ENCODE measurements around the gene CTTNBP2NL.

CTTNBP2NL gene

GRCh38 chr1:112402682-112403643 lies 6.9 kb downstream of the CTTNBP2NL start:
- ChIA-PET POLR2A (interaction anchor here (0.7 kb wide), 1 partner anchor 59 kb away, joined by 3 read pairs; no protein-coding TSS in a partner anchor), CTCF (interaction anchor here (0.9 kb wide), 1 partner anchor 12 kb away, joined by 3 read pairs; no protein-coding TSS in a partner anchor)
- TF ChIP-seq PKNOX1 (IDR thresholded peaks at IDR 0.05) (no peak), FOXA1 (IDR thresholded peaks at IDR 0.05) (no peak), TARDBP (IDR thresholded peaks at IDR 0.05) (no peak), NFRKB (IDR thresholded peaks at IDR 0.05) (no peak), CTBP1 (IDR thresholded peaks at IDR 0.05; ENCODE audit: borderline replicate concordance) (no peak), ELF4 (IDR thresholded peaks at IDR 0.05) (no peak), FOXM1 (IDR thresholded peaks at IDR 0.05; ENCODE audit: borderline replicate concordance) (no peak), SUZ12 (IDR thresholded peaks at IDR 0.05) (no peak)
- DNase-seq (ENCODE audit: extremely low spot score): no peak

- no peak for DNase-seq (ENCODE audit: extremely low spot score)
- CTCF ChIA-PET: interaction anchor here (1.3 kb wide), 1 partner anchor 10 kb away, joined by 3 read pairs; no protein-coding TSS in a partner anchor
- POLR2A ChIA-PET: interaction anchor here (1.1 kb wide), 1 partner anchor 11 kb away, joined by 3 read pairs; the partner anchor contains the start of gene CTTNBP2NL
- TF ChIP-seq ELF4 (IDR thresholded peaks at IDR 0.05): no peak
- TF ChIP-seq LEF1 (IDR thresholded peaks at IDR 0.05; ENCODE audit: borderline replicate concordance): no peak
- no peak for TF ChIP-seq TARDBP (IDR thresholded peaks at IDR 0.05)
- no peak for TF ChIP-seq ZNF384 (IDR thresholded peaks at IDR 0.05)
- TF ChIP-seq HDGF (IDR thresholded peaks at IDR 0.05; ENCODE audit: borderline replicate concordance): no peak
Measured at GRCh38 chr1:112406771-112407170, 10.8 kb downstream of the CTTNBP2NL start.

- POLR2A ChIA-PET: interaction anchor here (1.2 kb wide), 1 partner anchor 15 kb away, joined by 3 read pairs; no protein-coding TSS in a partner anchor
- CTCF ChIA-PET: interaction anchor here (1.6 kb wide), 1 partner anchor 663 kb away, joined by 3 read pairs; no protein-coding TSS in a partner anchor
- TF ChIP-seq TARDBP (IDR thresholded peaks at IDR 0.05) (no peak), FOXM1 (IDR thresholded peaks at IDR 0.05; ENCODE audit: borderline replicate concordance) (no peak), BHLHE40 (IDR thresholded peaks at IDR 0.05; ENCODE audit: borderline replicate concordance) (no peak), CTBP1 (IDR thresholded peaks at IDR 0.05; ENCODE audit: borderline replicate concordance) (no peak), L3MBTL2 (conservative IDR thresholded peaks at IDR 0.05) (no peak), PKNOX1 (IDR thresholded peaks at IDR 0.05) (no peak), SP1 (IDR thresholded peaks at IDR 0.05) (no peak), ELF4 (IDR thresholded peaks at IDR 0.05) (no peak), LEF1 (IDR thresholded peaks at IDR 0.05; ENCODE audit: borderline replicate concordance) (no peak)
- DNase-seq (ENCODE audit: extremely low spot score): no peak
Measured at GRCh38 chr1:112409414-112409813, 13.4 kb downstream of the CTTNBP2NL start.

- ChIA-PET CTCF (interaction anchor here (0.6 to 0.9 kb wide), 3 partner anchors 16 to 911 kb away, joined by 3 to 7 read pairs (median 4); no protein-coding TSS in a partner anchor), POLR2A (interaction anchor here (0.7 to 1.7 kb wide), 4 partner anchors 14 to 293 kb away, joined by 3 to 5 read pairs (median 3); partner anchors contain the start of gene CTTNBP2NL)
- DNase-seq (ENCODE audit: extremely low spot score): no peak
- TF ChIP-seq FOXA1 (IDR thresholded peaks at IDR 0.05): no peak
- no peak for TF ChIP-seq SUZ12 (IDR thresholded peaks at IDR 0.05)
- no peak for TF ChIP-seq SP1 (IDR thresholded peaks at IDR 0.05)
- no peak for TF ChIP-seq FOXM1 (IDR thresholded peaks at IDR 0.05; ENCODE audit: borderline replicate concordance)
Measured at GRCh38 chr1:112410673-112411072, 14.7 kb downstream of the CTTNBP2NL start.

GRCh38 chr1:112417271-112417670 lies 21.3 kb downstream of the CTTNBP2NL start:
- CTCF ChIA-PET: no interaction called here
- no peak for DNase-seq (ENCODE audit: extremely low spot score)
- TF ChIP-seq FOXK2 (IDR thresholded peaks at IDR 0.05): no peak
- TF ChIP-seq SP1 (IDR thresholded peaks at IDR 0.05): no peak
- TF ChIP-seq SUZ12 (IDR thresholded peaks at IDR 0.05): no peak
- TF ChIP-seq ZNF384 (IDR thresholded peaks at IDR 0.05): no peak
- no peak for TF ChIP-seq ARNT (IDR thresholded peaks at IDR 0.05)
- no peak for TF ChIP-seq LEF1 (IDR thresholded peaks at IDR 0.05; ENCODE audit: borderline replicate concordance)
- no peak for TF ChIP-seq L3MBTL2 (conservative IDR thresholded peaks at IDR 0.05)
- no peak for TF ChIP-seq NFRKB (IDR thresholded peaks at IDR 0.05)
- TF ChIP-seq FOXM1 (IDR thresholded peaks at IDR 0.05; ENCODE audit: borderline replicate concordance): no peak
- no peak for TF ChIP-seq HDGF (IDR thresholded peaks at IDR 0.05; ENCODE audit: borderline replicate concordance)
- no peak for TF ChIP-seq BHLHE40 (IDR thresholded peaks at IDR 0.05; ENCODE audit: borderline replicate concordance)
- POLR2A ChIA-PET: no interaction called here

GRCh38 chr1:112418099-112418892 lies 22.3 kb downstream of the CTTNBP2NL start:
- no peak for DNase-seq (ENCODE audit: extremely low spot score)
- POLR2A ChIA-PET: no interaction called here
- TF ChIP-seq ELF4 (IDR thresholded peaks at IDR 0.05) (no peak), SUZ12 (IDR thresholded peaks at IDR 0.05) (no peak), L3MBTL2 (conservative IDR thresholded peaks at IDR 0.05) (no peak), PKNOX1 (IDR thresholded peaks at IDR 0.05) (no peak), BHLHE40 (IDR thresholded peaks at IDR 0.05; ENCODE audit: borderline replicate concordance) (no peak), ARNT (IDR thresholded peaks at IDR 0.05) (no peak), LEF1 (IDR thresholded peaks at IDR 0.05; ENCODE audit: borderline replicate concordance) (no peak), TARDBP (IDR thresholded peaks at IDR 0.05) (no peak), FOXA1 (IDR thresholded peaks at IDR 0.05) (no peak), SP1 (IDR thresholded peaks at IDR 0.05) (no peak), FOXM1 (IDR thresholded peaks at IDR 0.05; ENCODE audit: borderline replicate concordance) (no peak), ZNF384 (IDR thresholded peaks at IDR 0.05) (no peak), HDGF (IDR thresholded peaks at IDR 0.05; ENCODE audit: borderline replicate concordance) (no peak), CTBP1 (IDR thresholded peaks at IDR 0.05; ENCODE audit: borderline replicate concordance) (no peak), FOXK2 (IDR thresholded peaks at IDR 0.05) (no peak), NFRKB (IDR thresholded peaks at IDR 0.05) (no peak)
- CTCF ChIA-PET: no interaction called here

Data from HEK293T (cell line).